WI38 (cell line): ENCODE measurements around the gene SLC19A2.

Experiments used
- H3K4me3 ChIP-seq: 2 replicates; pipeline ENCODE4 v1.5.1; 2011; ENCODE audit warnings: low read depth, mild to moderate bottlenecking, control low read depth, low read length
- CTCF ChIP-seq: IDR thresholded peaks from 2 replicates; pipeline ENCODE4 v1.5.1; 2012; ENCODE audit warnings: low read depth, mild to moderate bottlenecking, control low read depth, low read length

Gene SLC19A2

DNA sequence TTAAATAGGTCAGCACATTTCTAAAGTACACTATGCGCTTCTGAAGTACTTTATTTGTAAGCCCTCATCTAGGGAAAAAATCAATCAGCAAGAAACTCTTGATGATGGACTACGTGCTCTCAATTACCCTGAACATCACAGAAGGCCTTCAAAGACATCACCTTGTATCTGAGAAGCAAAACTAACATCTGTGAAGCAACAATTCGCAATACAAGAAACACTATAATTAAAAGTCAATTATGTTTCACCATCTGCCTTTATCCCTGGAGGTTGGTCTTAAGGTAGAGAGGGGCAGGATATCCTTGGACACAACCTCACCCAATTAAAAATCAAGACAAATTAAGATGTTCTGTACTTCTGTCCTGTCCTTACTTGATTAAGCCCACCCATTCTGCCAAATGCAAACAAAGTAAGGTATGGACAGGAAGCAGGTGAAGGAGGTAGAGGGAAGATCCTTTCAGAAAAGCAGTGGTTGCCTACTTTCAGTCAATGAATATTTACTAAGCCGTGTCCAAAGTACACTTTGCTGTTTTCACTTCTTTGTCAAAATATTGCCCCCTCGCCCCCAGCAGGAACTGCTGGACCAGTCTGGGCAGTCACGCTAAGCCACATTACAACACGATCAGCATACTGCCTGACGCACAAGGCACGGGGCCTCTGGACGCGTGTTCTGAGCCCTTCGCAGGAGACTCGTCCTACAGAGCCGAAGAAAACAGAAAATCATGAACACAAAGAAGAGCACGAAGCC, 887 bp downstream of the SLC19A2 start:
- TF ChIP-seq CTCF, result no peak
- H3K4me3 ChIP-seq, result peak overlapping the region; percentile 79

DNA sequence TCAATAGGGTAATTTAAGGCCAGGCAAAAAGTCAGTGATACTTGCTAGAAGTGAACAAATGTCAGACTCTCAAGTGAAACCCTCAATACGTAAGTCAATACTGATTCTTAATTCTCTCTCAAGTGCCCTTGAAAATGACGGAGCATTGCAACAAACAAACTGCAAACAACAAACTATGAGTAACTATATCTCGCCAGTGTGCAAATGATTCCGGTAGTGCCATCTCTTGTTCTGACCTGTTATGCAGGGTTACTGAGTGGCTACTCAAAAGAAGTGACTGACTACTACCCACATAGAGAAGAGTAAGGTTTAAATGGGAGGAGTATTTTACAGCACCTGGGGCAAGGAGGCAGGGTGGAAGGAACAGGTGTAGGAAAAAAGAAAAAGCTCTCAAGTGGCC, 1.6 kb downstream of the SLC19A2 start:
- no peak overlapping the region for H3K4me3 ChIP-seq
- no peak for TF ChIP-seq CTCF

DNA sequence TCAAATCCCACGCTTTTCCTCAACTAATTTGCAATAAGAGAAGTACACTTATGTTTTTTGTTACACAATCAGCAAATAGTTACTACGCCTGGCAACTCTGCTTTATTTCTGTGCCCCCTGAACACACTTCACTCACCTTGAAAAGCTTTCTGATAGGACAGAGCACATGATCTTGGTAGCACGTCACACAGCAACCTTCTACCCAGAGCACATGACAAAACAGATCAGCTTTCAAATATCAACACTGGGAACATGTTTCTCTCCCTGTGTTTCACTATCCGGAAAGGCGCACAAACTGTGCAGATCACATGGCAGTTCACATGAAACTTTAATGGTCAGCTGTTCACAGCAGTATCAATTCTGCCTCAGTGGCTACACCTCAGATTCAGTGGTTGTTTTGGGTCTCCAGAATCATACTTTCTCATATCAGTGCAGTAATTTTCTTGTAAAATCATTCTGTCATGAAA, 2.2 kb downstream of the SLC19A2 start:
- no peak for TF ChIP-seq CTCF
- H3K4me3 ChIP-seq, result no peak overlapping the region

GRCh38 chr1:169479363-169480066, 6.2 kb downstream of the SLC19A2 start:
- TF ChIP-seq CTCF, result no peak
- H3K4me3 ChIP-seq, result no peak overlapping the region

DNA sequence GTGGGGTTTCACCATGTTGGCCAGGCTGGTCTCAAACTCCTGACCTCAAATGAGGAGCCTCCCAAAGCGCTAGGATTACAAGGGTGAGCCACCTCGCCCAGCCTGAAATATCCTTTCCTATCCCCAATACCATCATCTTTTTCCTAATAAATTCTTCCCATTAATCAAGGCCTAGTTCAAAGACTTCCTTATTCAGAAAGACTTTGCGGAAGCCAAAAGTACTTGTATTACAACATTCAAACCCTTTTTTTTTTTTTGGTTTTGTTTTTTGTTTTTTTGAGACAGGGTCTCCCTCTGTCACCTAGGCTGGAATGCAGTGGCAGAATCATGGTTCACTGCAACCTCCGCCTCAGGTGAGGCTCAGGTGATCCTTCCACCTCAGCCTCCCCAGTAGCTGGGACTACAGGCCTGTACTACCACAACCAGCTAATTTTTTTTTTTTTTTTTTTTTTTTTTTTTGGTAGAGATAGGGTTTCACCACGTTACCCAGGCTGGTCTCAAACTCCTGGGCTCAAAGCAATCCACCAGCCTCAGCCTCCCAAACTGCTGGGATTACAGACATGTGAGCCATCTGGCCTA, 7.6 kb downstream of the SLC19A2 start:
- no peak overlapping the region for H3K4me3 ChIP-seq
- no peak for TF ChIP-seq CTCF

GRCh38 chr1:169475806-169476387, 9.8 kb downstream of the SLC19A2 start:
- no peak overlapping the region for H3K4me3 ChIP-seq
- no peak for TF ChIP-seq CTCF
